ENCODE results near the gene CRACR2A. TPM values are rescaled to one million over a fixed set of nuclear protein-coding genes. Genes with fewer than 3 reads are reported as not detected.

Gene CRACR2A
- total and polyA plus RNA-seq, 2 of the 8 experiments (the other 6 are each of a cell fraction or from before 2014, with no cell fraction given): 0.85 to 3.2 TPM

DNA sequence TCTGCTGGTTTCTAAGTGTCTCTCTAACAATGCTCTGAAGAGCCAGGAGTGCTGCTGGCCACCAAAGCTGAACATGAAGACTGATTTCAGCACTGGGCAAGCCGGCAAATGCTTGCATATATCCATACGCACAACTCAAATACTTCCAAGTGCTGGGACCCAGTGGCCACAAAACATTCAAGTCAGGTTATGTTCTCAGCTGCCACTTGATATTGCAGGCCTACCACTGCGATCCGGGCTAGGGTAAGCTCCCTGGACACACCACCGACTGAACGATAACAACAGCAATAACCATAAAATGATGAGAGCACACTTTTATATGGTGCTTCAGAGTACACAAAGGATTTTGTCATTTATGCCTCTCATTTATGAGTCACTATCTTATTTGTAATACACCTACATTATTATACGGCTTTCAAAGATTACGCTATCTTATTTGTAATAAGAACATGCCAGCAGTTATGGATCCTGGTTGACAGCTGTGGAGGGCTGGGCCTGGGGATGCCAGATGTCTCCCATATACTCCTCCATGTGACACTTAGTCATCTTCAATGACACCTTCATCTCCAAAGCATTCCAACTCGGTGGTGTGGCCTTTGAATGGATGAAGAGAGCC, 35.5 kb downstream of the CRACR2A start:
- no peak overlapping the region for H3K9ac ChIP-seq (replicated peaks in 1 of 4; ENCODE audit: extremely low read depth in 1 of 4, low read depth in 3 of 4, low read length in 3 of 4)
- 85% methylated on average over 9 of the region's 9 CpGs; no CpG with 5 or more reads in 1 of the 2 experiments for WGBS, 2 experiments (ENCODE audit: extremely low coverage in 1 of 2, insufficient coverage in 1 of 2, insufficient read length in 1 of 2, insufficient replicate concordance in 2 of 2, low coverage in 1 of 2, low lambda C conversion rate in 2 of 2, missing lambda C conversion rate in 1 of 2)
- H3K18ac ChIP-seq (ENCODE audit: extremely low read depth, low read length): no peak overlapping the region
- peaks cover 0 to 5% (median 0%) of the 10 kb centered on the region in 4 experiments; a peak in 2 of 7 replicates for H3K4me1 ChIP-seq (replicated peaks in 1 of 4; ENCODE audit: control insufficient read depth in 3 of 4, insufficient read depth in 4 of 4, low read length in 3 of 4)
- no peak overlapping the region for H2BK20ac ChIP-seq (ENCODE audit: low read length)
- FAIRE-seq (no peak), DNase-seq (ENCODE audit: low read depth in 1 of 2, low spot score in 2 of 2) (no peak)
- CTCF ChIA-PET (ENCODE audit: partially characterized antibody): interaction anchor here (0.7 to 1.2 kb wide), 3 partner anchors 11 to 467 kb away, joined by 3 to 5 read pairs (median 3); no protein-coding TSS in a partner anchor
- no peaks in the 10 kb centered on the region for H3K23me2 ChIP-seq (ENCODE audit: low read depth, low read length)
- no peak overlapping the region for H3K14ac ChIP-seq (ENCODE audit: insufficient read length)
- no peak overlapping the region for H3K56ac ChIP-seq (replicated peaks; ENCODE audit: insufficient read length, low read depth, low read length)
- H3K27ac ChIP-seq (ENCODE audit: low read depth, low read length): no peak overlapping the region
- no peak overlapping the region for H2BK15ac ChIP-seq (ENCODE audit: low read length)
- no peaks in the 10 kb centered on the region; a peak in 1 of 8 replicates for H3K36me3 ChIP-seq (ENCODE audit: control insufficient read depth in 2 of 4, insufficient read depth in 4 of 4, low read length in 3 of 4)
- no peak overlapping the region for H2AK5ac ChIP-seq (ENCODE audit: low read depth, low read length)
- H4K8ac ChIP-seq (ENCODE audit: extremely low read depth, insufficient read depth, low read length): no peak overlapping the region
- H4K5ac ChIP-seq (ENCODE audit: insufficient read length, low read depth, low read length): no peak overlapping the region
- H2BK5ac ChIP-seq (ENCODE audit: low read depth, low read length): no peak overlapping the region
- no peaks in the 10 kb centered on the region for H3K79me2 ChIP-seq (ENCODE audit: control insufficient read depth in 1 of 2, insufficient read depth in 2 of 2, low read length in 2 of 2)
- H3K23ac ChIP-seq (ENCODE audit: insufficient read length): no peak overlapping the region
- POLR2A ChIA-PET (ENCODE audit: partially characterized antibody): no interaction called here
- H2BK120ac ChIP-seq (replicated peaks; ENCODE audit: low read depth, low read length): no peak overlapping the region
- no peaks in the 10 kb centered on the region; a peak in 1 of 7 replicates for H3K27me3 ChIP-seq (replicated peaks in 1 of 4; ENCODE audit: control insufficient read depth in 3 of 4, extremely low read depth in 1 of 4, insufficient read depth in 3 of 4, low read length in 3 of 4)
- no peak overlapping the region for H2BK12ac ChIP-seq (ENCODE audit: low read depth, low read length)
- H4K20me1 ChIP-seq (replicated peaks in 1 of 2; ENCODE audit: control insufficient read depth in 1 of 2, insufficient read depth in 2 of 2, low read length in 2 of 2): peaks cover 0 to 3% of the 10 kb centered on the region in 2 experiments
- H3K4me2 ChIP-seq (ENCODE audit: insufficient read depth in 1 of 2, low read depth in 2 of 2, low read length in 2 of 2): no peak overlapping the region
- peaks cover 10 to 12% of the 10 kb centered on the region in 2 experiments for H3K9me3 ChIP-seq (ENCODE audit: insufficient read depth in 2 of 2, low read depth in 1 of 2, low read length in 1 of 2)
- H3K4me3 ChIP-seq (ENCODE audit: extremely low read depth in 1 of 4, insufficient read depth in 2 of 4, low read depth in 3 of 4, low read length in 4 of 4): no peak overlapping the region
- no peak overlapping the region for H2AFZ ChIP-seq (ENCODE audit: low read length)
- TF ChIP-seq HDAC6 (IDR thresholded peaks at IDR 0.05; ENCODE audit: low read depth, low read length): no peak
- no peak for TF ChIP-seq ZNF274 (IDR thresholded peaks at IDR 0.05; ENCODE audit: borderline replicate concordance, extremely low read depth, low read length)
- TF ChIP-seq TAF1 (IDR thresholded peaks at IDR 0.05; ENCODE audit: low read depth, low read length): no peak
- TF ChIP-seq POLR2A (IDR thresholded peaks at IDR 0.05; ENCODE audit: control extremely low read depth in 1 of 2, low read depth in 2 of 2, low read length in 2 of 2): no peak
- no peak for TF ChIP-seq SP2 (IDR thresholded peaks at IDR 0.05; ENCODE audit: low read length)
- no peak for TF ChIP-seq CHD2 (IDR thresholded peaks at IDR 0.05; ENCODE audit: low read length)
- TF ChIP-seq, protein P1, sequence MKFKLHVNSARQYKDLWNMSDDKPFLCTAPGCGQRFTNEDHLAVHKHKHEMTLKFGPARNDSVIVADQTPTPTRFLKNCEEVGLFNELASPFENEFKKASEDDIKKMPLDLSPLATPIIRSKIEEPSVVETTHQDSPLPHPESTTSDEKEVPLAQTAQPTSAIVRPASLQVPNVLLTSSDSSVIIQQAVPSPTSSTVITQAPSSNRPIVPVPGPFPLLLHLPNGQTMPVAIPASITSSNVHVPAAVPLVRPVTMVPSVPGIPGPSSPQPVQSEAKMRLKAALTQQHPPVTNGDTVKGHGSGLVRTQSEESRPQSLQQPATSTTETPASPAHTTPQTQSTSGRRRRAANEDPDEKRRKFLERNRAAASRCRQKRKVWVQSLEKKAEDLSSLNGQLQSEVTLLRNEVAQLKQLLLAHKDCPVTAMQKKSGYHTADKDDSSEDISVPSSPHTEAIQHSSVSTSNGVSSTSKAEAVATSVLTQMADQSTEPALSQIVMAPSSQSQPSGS (IDR thresholded peaks at IDR 0.05; ENCODE audit: low read length): no peak
- no peak for TF ChIP-seq CREB1 (IDR thresholded peaks at IDR 0.05)
- no peak for TF ChIP-seq EP300 (IDR thresholded peaks at IDR 0.05; ENCODE audit: borderline replicate concordance in 1 of 2, low read depth in 2 of 2, low read length in 2 of 2)
- TF ChIP-seq FOSL1 (IDR thresholded peaks at IDR 0.05; ENCODE audit: insufficient read depth, low read depth, low read length): no peak
- H3K79me1 ChIP-seq (ENCODE audit: low read depth, low read length): no peaks in the 10 kb centered on the region
- no peak overlapping the region for H3K4ac ChIP-seq (replicated peaks; ENCODE audit: insufficient read length, low read depth, low read length)
- no peak overlapping the region for H4K91ac ChIP-seq (replicated peaks; ENCODE audit: insufficient read length, low read length)
